ENCODE measurements around the gene WSB2. TPM values are rescaled to one million over a fixed set of nuclear protein-coding genes. Genes with fewer than 3 reads are reported as not detected.

WSB2 gene
- total RNA-seq, 3 donors from 2014 or later, result 103 to 159 (median 119) TPM

GRCh38 chr12:118103201-118103600 is 42.2 kb upstream of the WSB2 start:
- Histone ChIP-seq H3K36me3 (ENCODE audit: low read depth) (no peaks in the 10 kb centered on the region), H3K4me3 (peak overlapping the region; percentile 80), H3K9me3 (no peaks in the 10 kb centered on the region), H3K4me1 (ENCODE audit: low read depth) (peaks cover 30% of the 10 kb centered on the region)
- ATAC-seq (peak; percentile 8), DNase-seq (peak in 2 of 3 donors; percentile 50 to 66)
- intact Hi-C loops (cut with DNase I, micrococcal nuclease), result no loop called here
- no peak for TF ChIP-seq CTCF (IDR thresholded peaks at IDR 0.05)

GRCh38 chr12:118102609-118103008 is 41.6 kb upstream of the WSB2 start:
- ATAC-seq (no peak), DNase-seq (no peak)
- H3K9me3 ChIP-seq, result no peaks in the 10 kb centered on the region
- no peak for TF ChIP-seq CTCF (IDR thresholded peaks at IDR 0.05)
- H3K4me3 ChIP-seq, result no peak overlapping the region
- no peaks in the 10 kb centered on the region for H3K36me3 ChIP-seq (ENCODE audit: low read depth)
- peaks cover 32% of the 10 kb centered on the region for H3K4me1 ChIP-seq (ENCODE audit: low read depth)
- intact Hi-C loops (cut with DNase I, micrococcal nuclease), result no loop called here

GRCh38 chr12:118102070-118102469 is 41.1 kb upstream of the WSB2 start:
- intact Hi-C loops (cut with DNase I, micrococcal nuclease), result no loop called here
- DNase-seq (no peak), ATAC-seq (peak; percentile 1)
- no peak for TF ChIP-seq CTCF (IDR thresholded peaks at IDR 0.05)
- Histone ChIP-seq H3K4me1 (ENCODE audit: low read depth) (peaks cover 31% of the 10 kb centered on the region), H3K9me3 (no peaks in the 10 kb centered on the region), H3K36me3 (ENCODE audit: low read depth) (no peaks in the 10 kb centered on the region), H3K4me3 (no peak overlapping the region)

- no peak for ATAC-seq
- H3K9me3 ChIP-seq, result no peaks in the 10 kb centered on the region
- H3K4me3 ChIP-seq, result no peak overlapping the region
- TF ChIP-seq CTCF (IDR thresholded peaks at IDR 0.05), result no peak
- intact Hi-C loops (cut with DNase I, micrococcal nuclease), result no loop called here
- no peaks in the 10 kb centered on the region for H3K36me3 ChIP-seq (ENCODE audit: low read depth)
- H3K4me1 ChIP-seq (ENCODE audit: low read depth), result peaks cover 30% of the 10 kb centered on the region
- DNase-seq, result no peak
Measured at GRCh38 chr12:118101051-118101450, 40.1 kb upstream of the WSB2 start.

- peak in 2 of 3 donors; percentile 53 to 70 for DNase-seq
- intact Hi-C loops (cut with DNase I, micrococcal nuclease), result no loop called here
- TF ChIP-seq CTCF (IDR thresholded peaks at IDR 0.05), result no peak
- H3K9me3 ChIP-seq, result no peaks in the 10 kb centered on the region
- H3K4me3 ChIP-seq, result no peak overlapping the region
- ATAC-seq, result peak; percentile 37
- H3K36me3 ChIP-seq (ENCODE audit: low read depth), result no peaks in the 10 kb centered on the region
- H3K4me1 ChIP-seq (ENCODE audit: low read depth), result peaks cover 28% of the 10 kb centered on the region
Measured at GRCh38 chr12:118098911-118099671, 38.1 kb upstream of the WSB2 start.

Data from mucosa of descending colon (tissue), 3 donors.